RWPE1 (cell line): ENCODE results near the gene NRK.
"Not testable (repeated sequence)": the region's sequence is repeated elsewhere in the genome, so short reads cannot be mapped to it uniquely, and the experiment has no call there.

ENCODE experiments used
- CTCF ChIA-PET: fragments of 350-600 bp; sonication (Branson Sonifier 250); formaldehyde crosslinking; extraction: SDS; loops from one replicate; lab custom pipeline; 2021; lab: Yijun Ruan, JAX
- POLR2A ChIA-PET: fragments of 400-600 bp; formaldehyde crosslinking; extraction: SDS; loops from one replicate; lab custom pipeline; 2020; ENCODE audit warnings: antibody characterized with exemption; ENCODE audit not compliant: low non-redundant PET; lab: Yijun Ruan, JAX
- DNase-seq: peaks from one replicate; pipeline ENCODE4 v3.0.0; 2012; ENCODE audit warnings: low spot score
- H3K27ac ChIP-seq: fragments of 450-650 bp; 2 replicates; pipeline ENCODE4 v1.5.1; 2017
- TF ChIP-seq, protein P1 (sequence below): fragments of 450-650 bp; conservative IDR thresholded peaks from 2 replicates; pipeline ENCODE4 v1.5.1; 2017; ENCODE audit warnings: low read depth, mild to moderate bottlenecking

The NRK gene

DNA sequence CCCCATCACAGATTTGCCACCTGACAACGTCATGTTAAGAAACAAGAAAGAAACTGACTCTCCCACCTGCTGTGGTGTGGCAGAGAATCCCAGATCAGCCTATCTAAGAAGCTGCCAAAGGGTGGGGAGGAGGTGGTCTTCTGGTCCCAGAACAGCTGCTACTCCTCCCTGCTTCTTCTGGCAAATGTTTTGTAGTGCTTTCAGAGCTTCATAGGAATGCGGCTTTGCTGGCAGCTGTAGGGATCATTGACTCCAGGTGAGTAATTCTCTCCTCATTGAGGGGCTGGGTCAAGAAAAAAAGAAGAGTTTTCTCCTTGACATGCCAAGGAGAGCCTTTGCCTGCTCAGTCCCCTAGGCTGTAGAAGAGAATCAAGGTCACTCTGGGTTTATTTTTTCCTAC, 23.3 kb downstream of the NRK start:
- DNase-seq: no peak
- ChIA-PET CTCF (no interaction called here), POLR2A (no interaction called here)
- H3K27ac ChIP-seq: no peak overlapping the region
- TF ChIP-seq, protein P1, sequence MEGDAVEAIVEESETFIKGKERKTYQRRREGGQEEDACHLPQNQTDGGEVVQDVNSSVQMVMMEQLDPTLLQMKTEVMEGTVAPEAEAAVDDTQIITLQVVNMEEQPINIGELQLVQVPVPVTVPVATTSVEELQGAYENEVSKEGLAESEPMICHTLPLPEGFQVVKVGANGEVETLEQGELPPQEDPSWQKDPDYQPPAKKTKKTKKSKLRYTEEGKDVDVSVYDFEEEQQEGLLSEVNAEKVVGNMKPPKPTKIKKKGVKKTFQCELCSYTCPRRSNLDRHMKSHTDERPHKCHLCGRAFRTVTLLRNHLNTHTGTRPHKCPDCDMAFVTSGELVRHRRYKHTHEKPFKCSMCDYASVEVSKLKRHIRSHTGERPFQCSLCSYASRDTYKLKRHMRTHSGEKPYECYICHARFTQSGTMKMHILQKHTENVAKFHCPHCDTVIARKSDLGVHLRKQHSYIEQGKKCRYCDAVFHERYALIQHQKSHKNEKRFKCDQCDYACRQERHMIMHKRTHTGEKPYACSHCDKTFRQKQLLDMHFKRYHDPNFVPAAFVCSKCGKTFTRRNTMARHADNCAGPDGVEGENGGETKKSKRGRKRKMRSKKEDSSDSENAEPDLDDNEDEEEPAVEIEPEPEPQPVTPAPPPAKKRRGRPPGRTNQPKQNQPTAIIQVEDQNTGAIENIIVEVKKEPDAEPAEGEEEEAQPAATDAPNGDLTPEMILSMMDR: no peak

GRCh38 chrX:105850100-105850499, 27.8 kb downstream of the NRK start:
- DNase-seq, H3K27ac ChIP-seq, POLR2A ChIA-PET, CTCF ChIA-PET: not testable (repeated sequence)

DNA sequence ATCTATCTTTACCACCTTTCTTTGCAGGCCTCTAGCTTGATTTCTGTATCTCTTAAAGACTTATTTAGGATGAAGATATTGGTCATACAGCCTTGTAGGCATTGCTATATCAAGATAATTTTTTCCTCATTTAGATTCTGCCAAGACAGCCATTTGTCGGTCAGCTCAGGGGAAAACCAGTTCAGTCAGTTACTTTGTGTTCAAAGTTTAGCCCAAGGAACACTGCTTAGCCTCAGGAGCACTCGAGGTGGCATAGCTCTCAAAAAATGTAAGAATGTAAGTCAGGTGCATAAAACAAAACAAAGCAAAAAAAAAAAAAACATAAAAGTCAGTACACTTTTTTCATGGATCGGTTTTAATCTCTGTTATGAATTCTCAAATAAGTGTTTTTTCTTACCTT, 43.4 kb downstream of the NRK start:
- no peak overlapping the region for H3K27ac ChIP-seq
- TF ChIP-seq, protein P1: no peak
- DNase-seq: no peak
- ChIA-PET CTCF (no interaction called here), POLR2A (no interaction called here)

- CTCF ChIA-PET: no interaction called here
- DNase-seq: no peak
- TF ChIP-seq, protein P1: no peak
- no peak overlapping the region for H3K27ac ChIP-seq
- POLR2A ChIA-PET: no interaction called here
Observed at GRCh38 chrX:105869701-105870100, 47.4 kb downstream of the NRK start.

- TF ChIP-seq, protein P1: no peak
- POLR2A ChIA-PET: no interaction called here
- CTCF ChIA-PET: no interaction called here
- no peak for DNase-seq
- H3K27ac ChIP-seq: no peak overlapping the region
Observed at GRCh38 chrX:105870445-105870844, 48.1 kb downstream of the NRK start.

DNA sequence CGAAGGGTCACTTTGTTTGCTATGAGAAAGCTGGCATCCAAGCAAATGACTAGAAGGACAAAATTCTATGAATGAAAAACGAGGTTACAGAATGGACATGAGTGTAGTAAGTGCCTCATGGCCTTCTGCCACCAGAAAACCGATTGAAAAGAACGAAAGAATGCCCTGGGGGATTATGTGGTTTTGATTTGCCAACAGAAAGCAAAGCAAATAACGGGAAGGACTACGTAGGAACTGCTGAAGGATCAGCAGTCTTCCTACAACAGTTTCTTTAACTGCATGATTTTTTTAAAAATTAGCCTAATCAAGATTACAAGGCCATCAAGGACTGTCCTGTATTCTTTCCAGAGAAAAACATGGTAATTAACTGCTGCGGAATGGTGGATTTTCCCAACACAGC, 50.6 kb downstream of the NRK start:
- TF ChIP-seq, protein P1: no peak
- H3K27ac ChIP-seq: no peak overlapping the region
- CTCF ChIA-PET: no interaction called here
- POLR2A ChIA-PET: no interaction called here
- DNase-seq: no peak

DNA sequence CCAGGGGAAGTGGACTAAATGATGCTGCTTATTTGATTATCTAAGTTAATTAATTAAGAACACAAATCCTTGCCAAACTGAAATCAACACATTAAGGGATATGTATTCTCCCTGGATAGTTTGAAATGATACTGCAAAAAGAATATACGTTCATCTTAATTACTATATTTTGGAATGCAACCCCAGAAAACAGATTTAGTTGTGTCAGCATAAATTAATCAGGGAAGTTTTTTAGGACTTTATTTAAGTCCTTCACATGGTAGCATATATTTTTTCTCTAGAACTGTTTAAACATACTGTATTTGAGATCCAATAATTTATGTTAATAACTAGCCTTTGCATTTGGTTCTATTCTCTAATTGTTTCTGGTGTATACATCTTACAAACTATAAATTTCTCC, 52.5 kb downstream of the NRK start:
- no peak overlapping the region for H3K27ac ChIP-seq
- POLR2A ChIA-PET: no interaction called here
- TF ChIP-seq, protein P1: no peak
- DNase-seq: no peak
- CTCF ChIA-PET: no interaction called here
